OCI-LY7 (cell line): ENCODE measurements around the gene GTF2H3. TPM values are rescaled to one million over a fixed set of nuclear protein-coding genes. Genes with fewer than 3 reads are reported as not detected.
A peak's percentile ranks its signal among the peaks of the same experiment; 100 is the strongest.

ENCODE experiments used
- BruUV-seq: library from RNA; stranded (reverse); fragments of 400-500 nt; replicated peaks from 2 replicates; lab custom pipeline; 2021; lab: Mats Ljungman, UMichigan
- CTCF ChIA-PET: fragments of 300-600 bp; sonication (Branson Sonifier 250); formaldehyde crosslinking; loops from one replicate; lab custom pipeline; 2022; ENCODE audit warnings: antibody characterized with exemption; ENCODE audit not compliant: unreplicated experiment; lab: Charles Lee
- POLR2A ChIA-PET: fragments of 300-600 bp; sonication (Branson Sonifier 250); formaldehyde crosslinking; loops from one replicate; lab custom pipeline; 2022; ENCODE audit warnings: antibody characterized with exemption; lab: Charles Lee
- DNase-seq: peaks from one replicate; pipeline ENCODE4 v3.0.0-alpha.2; 2015; ENCODE audit warnings: low spot score
- H2AFZ ChIP-seq: fragments of 200-600 bp; sonication (generic), shearing (Covaris generic); 2 replicates; pipeline ENCODE4 v1.6.1; 2014; ENCODE audit warnings: mild to moderate bottlenecking, antibody characterized with exemption, low read length, moderate library complexity
- H3K27ac ChIP-seq: fragments of 200-600 bp; sonication (generic); 2 replicates; pipeline ENCODE4 v1.5.1; 2014; ENCODE audit warnings: mixed run types, low read depth, mild to moderate bottlenecking, moderate library complexity, low read length, inconsistent platforms; ENCODE audit not compliant: poor library complexity, severe bottlenecking
- H3K36me3 ChIP-seq: fragments of 200-600 bp; sonication (generic); 2 replicates; pipeline ENCODE4 v1.6.1; 2014; ENCODE audit warnings: mild to moderate bottlenecking, antibody characterized with exemption, low read length, moderate library complexity, mixed read lengths; ENCODE audit not compliant: insufficient read depth
- H3K4me1 ChIP-seq: fragments of 200-600 bp; sonication (generic); 2 replicates; pipeline ENCODE4 v1.5.1; 2014; ENCODE audit warnings: mild to moderate bottlenecking, low read length; ENCODE audit not compliant: insufficient read depth, poor library complexity, severe bottlenecking
- H3K4me2 ChIP-seq: fragments of 200-600 bp; sonication (generic); 2 replicates; pipeline ENCODE4 v1.6.1; 2014; ENCODE audit warnings: mild to moderate bottlenecking, low read length
- H3K4me3 ChIP-seq: fragments of 200-600 bp; sonication (generic); 2 replicates; pipeline ENCODE4 v1.5.1; 2014; ENCODE audit warnings: mild to moderate bottlenecking, low read depth, low read length; ENCODE audit not compliant: poor library complexity, severe bottlenecking
- H3K79me2 ChIP-seq: fragments of 200-600 bp; sonication (generic); 2 replicates; pipeline ENCODE4 v1.6.1; 2016; ENCODE audit warnings: low read depth, mild to moderate bottlenecking, low read length, moderate library complexity, mixed read lengths; ENCODE audit not compliant: insufficient read depth
- H3K9me2 ChIP-seq: fragments of 200-600 bp; sonication (generic); 2 replicates; pipeline ENCODE4 v1.6.1; 2016; ENCODE audit warnings: mild to moderate bottlenecking, low read length, mixed read lengths; ENCODE audit not compliant: insufficient read depth
- H3K9me3 ChIP-seq: fragments of 200-600 bp; sonication (generic); 2 replicates; pipeline ENCODE4 v1.6.1; 2014; ENCODE audit warnings: mild to moderate bottlenecking, mixed run types, low read length, mixed read lengths
- H4K20me1 ChIP-seq: fragments of 200-600 bp; sonication (generic); 2 replicates; pipeline ENCODE4 v1.6.1; 2014; ENCODE audit warnings: mild to moderate bottlenecking, antibody characterized with exemption, low read length, moderate library complexity, mixed read lengths; ENCODE audit not compliant: insufficient read depth
- CTCF ChIP-seq: fragments of 200-600 bp; sonication (generic); conservative IDR thresholded peaks from 2 replicates; pipeline ENCODE4 v1.5.1; 2014; ENCODE audit warnings: mild to moderate bottlenecking, antibody characterized with exemption, low read length, moderate library complexity, mixed read lengths
- EZH2phosphoT487 ChIP-seq: fragments of 200-600 bp; sonication (generic); IDR thresholded peaks from 2 replicates; pipeline ENCODE4 v1.6.1; 2018; ENCODE audit warnings: low read depth, borderline replicate concordance, mild to moderate bottlenecking, mixed run types, antibody characterized with exemption, low read length, moderate library complexity, mixed read lengths
- intact Hi-C: fragments of 100-400 bp; cut with micrococcal nuclease; formaldehyde crosslinking; loops from one replicate; pipeline ENCODE4 v1.10.0; 2022; ENCODE audit not compliant: unreplicated experiment
- total RNA-seq, 2 experiments: library from RNA; depleted of rRNA in 1 of 2; stranded (reverse); fragments of >200 nt in 1 of 2; shearing (Covaris generic) in 1 of 2; gene quantifications; 2 replicates each; pipeline ENCODE4 v1.2.3, GENCODE V29; 2014 to 2022

Gene GTF2H3
- total RNA-seq, 2 experiments from 2014 or later: 18.1 to 51.5 TPM

- Histone ChIP-seq H3K9me2 (no peaks in the 10 kb centered on the region), H2AFZ (no peak overlapping the region), H4K20me1 (no peaks in the 10 kb centered on the region), H3K9me3 (no peaks in the 10 kb centered on the region), H3K4me1 (peaks cover 11% of the 10 kb centered on the region), H3K4me2 (no peak overlapping the region), H3K79me2 (peaks cover 37% of the 10 kb centered on the region; the same call in 1 of the 2 replicates), H3K27ac (no peak overlapping the region), H3K4me3 (no peak overlapping the region), H3K36me3 (peaks cover 87% of the 10 kb centered on the region)
- CTCF ChIA-PET: no interaction called here
- no peak for DNase-seq
- no peak for TF ChIP-seq EZH2phosphoT487
- no peak for TF ChIP-seq CTCF
- POLR2A ChIA-PET: interaction anchor here (0.6 kb wide), 2 partner anchors 12 to 377 kb away, joined by 6 read pairs; partner anchors contain the start of gene CCDC92
- intact Hi-C loops: no loop called here
- BruUV-seq: no TSS peak
These were observed 37.9 kb upstream of the GTF2H3 start for GRCh38 chr12:123595729-123596128.

- Histone ChIP-seq H3K4me3 (no peak overlapping the region), H3K79me2 (peaks cover 43% of the 10 kb centered on the region; the same call in 1 of the 2 replicates), H3K4me1 (peaks cover 17% of the 10 kb centered on the region), H4K20me1 (no peaks in the 10 kb centered on the region), H3K4me2 (no peak overlapping the region), H3K9me2 (no peaks in the 10 kb centered on the region), H3K9me3 (no peaks in the 10 kb centered on the region), H2AFZ (no peak overlapping the region), H3K27ac (no peak overlapping the region), H3K36me3 (peaks cover 73% of the 10 kb centered on the region)
- TF ChIP-seq EZH2phosphoT487: no peak
- TF ChIP-seq CTCF: no peak
- DNase-seq: no peak
- ChIA-PET POLR2A (interaction anchor here (0.6 kb wide), 1 partner anchor 49 kb away, joined by 4 read pairs; no protein-coding TSS in a partner anchor), CTCF (no interaction called here)
- intact Hi-C loops: no loop called here
- TSS peak; percentile 80 for BruUV-seq
These were observed 36.5 kb upstream of the GTF2H3 start for GRCh38 chr12:123597100-123597499.

- DNase-seq: no peak
- CTCF ChIA-PET: interaction anchor here (0.5 kb wide), 1 partner anchor 762 kb away, joined by 7 read pairs; no protein-coding TSS in a partner anchor
- Histone ChIP-seq H3K36me3 (peaks cover 60% of the 10 kb centered on the region), H2AFZ (no peak overlapping the region), H3K4me2 (no peak overlapping the region), H3K4me1 (peaks cover 23% of the 10 kb centered on the region), H4K20me1 (no peaks in the 10 kb centered on the region), H3K9me3 (no peaks in the 10 kb centered on the region), H3K27ac (peak overlapping the region; percentile 49), H3K79me2 (peaks cover 52% of the 10 kb centered on the region), H3K9me2 (no peaks in the 10 kb centered on the region), H3K4me3 (no peak overlapping the region)
- TF ChIP-seq CTCF: no peak
- no peak for TF ChIP-seq EZH2phosphoT487
- BruUV-seq: no TSS peak
- intact Hi-C loops: no loop called here
- POLR2A ChIA-PET: interaction anchor here (0.6 to 1.3 kb wide), 5 partner anchors 8 to 329 kb away, joined by 3 to 6 read pairs (median 4); no protein-coding TSS in a partner anchor
These were observed 35.1 kb upstream of the GTF2H3 start for GRCh38 chr12:123598522-123598921.
